Fibroblast of pulmonary artery (primary cell): ENCODE data around the gene VIPR1.
A peak's percentile ranks its signal among the peaks of the same experiment; 100 is the strongest.

Source experiments
- DNase-seq: peaks from one replicate; pipeline ENCODE4 v3.0.0-alpha.2; 2010; ENCODE audit warnings: low read depth
- H3K4me3 ChIP-seq: replicated peaks from 2 replicates; pipeline ENCODE4 v1.5.1; 2011; ENCODE audit warnings: low read depth, mild to moderate bottlenecking, control low read depth, low read length, moderate library complexity
- CTCF ChIP-seq: IDR thresholded peaks from 2 replicates; pipeline ENCODE4 v1.5.1; 2011; ENCODE audit warnings: mild to moderate bottlenecking, control low read depth, low read length, inconsistent platforms; ENCODE audit errors: missing control alignments

VIPR1 gene, protein sequence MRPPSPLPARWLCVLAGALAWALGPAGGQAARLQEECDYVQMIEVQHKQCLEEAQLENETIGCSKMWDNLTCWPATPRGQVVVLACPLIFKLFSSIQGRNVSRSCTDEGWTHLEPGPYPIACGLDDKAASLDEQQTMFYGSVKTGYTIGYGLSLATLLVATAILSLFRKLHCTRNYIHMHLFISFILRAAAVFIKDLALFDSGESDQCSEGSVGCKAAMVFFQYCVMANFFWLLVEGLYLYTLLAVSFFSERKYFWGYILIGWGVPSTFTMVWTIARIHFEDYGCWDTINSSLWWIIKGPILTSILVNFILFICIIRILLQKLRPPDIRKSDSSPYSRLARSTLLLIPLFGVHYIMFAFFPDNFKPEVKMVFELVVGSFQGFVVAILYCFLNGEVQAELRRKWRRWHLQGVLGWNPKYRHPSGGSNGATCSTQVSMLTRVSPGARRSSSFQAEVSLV

GRCh38 chr3:42502429-42503250, at the start of gene VIPR1:
Gene VIPR1 (plus strand): TSS chr3:42502643. CDS start chr3:42502736, 93 bp downstream.
- DNase-seq, result peak; percentile 54
- TF ChIP-seq CTCF, result no peak
- peak within 1 kb of the TSS; percentile 59 for H3K4me3 ChIP-seq

DNA sequence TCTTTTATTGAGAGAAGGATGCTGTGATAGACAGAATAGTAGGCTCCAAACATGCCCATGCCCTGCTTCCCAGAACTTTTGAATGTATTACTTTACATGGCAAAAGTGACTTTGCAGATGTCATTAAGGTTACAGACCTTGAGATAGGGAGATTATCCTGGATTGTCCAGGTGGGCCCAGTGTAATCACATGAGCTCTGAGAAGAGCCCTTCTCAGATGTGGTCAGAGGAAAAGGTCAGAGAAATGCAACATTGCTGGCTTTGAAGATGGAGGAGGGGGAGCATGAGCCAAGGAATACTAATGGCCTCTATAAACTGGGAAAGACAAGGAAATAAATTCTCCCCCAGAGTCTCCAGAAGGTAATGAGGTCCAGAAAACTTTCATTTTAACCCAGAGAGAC, 46.2 kb upstream of the VIPR1 start:
- DNase-seq, result no peak
- H3K4me3 ChIP-seq, result no peak overlapping the region
- no peak for TF ChIP-seq CTCF

DNA sequence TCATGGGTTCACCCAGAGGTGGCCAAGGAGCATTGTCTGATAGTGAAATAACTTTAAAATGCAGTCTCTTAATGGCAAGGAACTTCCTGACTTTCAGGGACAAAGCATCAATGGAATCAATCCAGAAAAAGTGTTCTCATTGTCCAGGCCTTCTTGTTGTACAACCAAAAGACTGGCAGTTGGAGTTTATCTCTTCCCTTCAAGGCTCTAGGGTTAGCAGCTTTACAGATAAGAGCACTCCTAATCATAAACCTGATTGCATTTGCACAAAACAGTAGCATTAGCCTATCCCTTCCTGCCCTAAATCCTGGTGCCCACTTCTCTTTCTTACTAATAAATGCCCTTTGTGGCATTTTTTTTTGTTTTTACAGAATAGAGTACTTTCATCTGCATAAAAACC, 43.3 kb upstream of the VIPR1 start:
- DNase-seq, result no peak
- no peak for TF ChIP-seq CTCF
- H3K4me3 ChIP-seq, result no peak overlapping the region

GRCh38 chr3:42461762-42462161, 40.7 kb upstream of the VIPR1 start:
- no peak for DNase-seq
- H3K4me3 ChIP-seq, result no peak overlapping the region
- no peak for TF ChIP-seq CTCF

- no peak for DNase-seq
- no peak for TF ChIP-seq CTCF
- H3K4me3 ChIP-seq, result no peak overlapping the region
Observed at GRCh38 chr3:42463093-42463492, 39.4 kb upstream of the VIPR1 start.

DNA sequence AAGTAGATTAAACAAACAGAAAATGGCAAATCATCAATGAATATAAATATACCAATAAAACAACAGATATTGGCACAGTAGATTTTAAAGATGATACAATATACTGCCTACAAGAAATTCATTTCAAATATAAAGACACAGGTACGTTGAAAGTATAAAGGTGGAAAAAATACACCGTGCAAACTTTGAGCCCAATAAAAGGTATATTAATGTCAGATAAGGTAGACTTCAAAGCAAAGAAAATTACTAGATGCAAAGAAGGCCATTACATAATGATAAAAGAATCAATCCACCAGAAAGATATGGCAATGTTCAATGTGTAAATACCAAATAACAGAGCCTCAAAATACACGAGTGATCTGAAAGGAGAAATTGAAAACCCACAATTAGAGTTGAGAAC, 34.3 kb upstream of the VIPR1 start:
- no peak for DNase-seq
- H3K4me3 ChIP-seq, result no peak overlapping the region
- no peak for TF ChIP-seq CTCF
